Stimulated activated CD8-positive, alpha-beta memory T cell treated with anti-CD3 and anti-CD28 coated beads, Interleukin-7, amount 100 ng/mL, for 1 hour (primary cell): Measurements from ENCODE around the gene NARS2.
"Not testable (repeated sequence)": the region's sequence is repeated elsewhere in the genome, so short reads cannot be mapped to it uniquely, and the experiment has no call there.

Source experiments
- DNase-seq, 2 donors: peaks; one replicate each; pipeline ENCODE4 v3.0.0-alpha.2; 2020; ENCODE audit warnings: low read depth in 2 of 2

NARS2 gene

GRCh38 chr11:78541537-78541936 lies 33.1 kb downstream of the NARS2 start:
- DNase-seq = no peak

- no peak for DNase-seq
These were observed 34.4 kb downstream of the NARS2 start for GRCh38 chr11:78540256-78540655.

- DNase-seq = no peak
These were observed 35.2 kb downstream of the NARS2 start for GRCh38 chr11:78539506-78539905.

- DNase-seq = no peak
These were observed 37.7 kb downstream of the NARS2 start for GRCh38 chr11:78536933-78537332.

GRCh38 chr11:78535920-78536319 lies 38.7 kb downstream of the NARS2 start:
- no peak for DNase-seq

GRCh38 chr11:78535027-78535426 lies 39.6 kb downstream of the NARS2 start:
- DNase-seq = no peak

- DNase-seq = no peak
These were observed 41.3 kb downstream of the NARS2 start for GRCh38 chr11:78533399-78533798.

- no peak for DNase-seq
These were observed 41.7 kb downstream of the NARS2 start for GRCh38 chr11:78532991-78533390.

GRCh38 chr11:78526497-78527146 lies 48.0 kb downstream of the NARS2 start:
- DNase-seq = no peak

GRCh38 chr11:78525720-78526119 lies 48.9 kb downstream of the NARS2 start:
- DNase-seq = no peak

- no peak for DNase-seq
These were observed 54.4 kb downstream of the NARS2 start for GRCh38 chr11:78520230-78520629.

GRCh38 chr11:78516281-78516680 lies 58.4 kb downstream of the NARS2 start:
- no peak for DNase-seq

- DNase-seq = no peak
These were observed 59.7 kb downstream of the NARS2 start for GRCh38 chr11:78514922-78515502.

- not testable (repeated sequence) for DNase-seq
These were observed 61.6 kb downstream of the NARS2 start for GRCh38 chr11:78513085-78513484.

- DNase-seq = no peak
These were observed 64.1 kb downstream of the NARS2 start for GRCh38 chr11:78510597-78510996.

GRCh38 chr11:78510025-78510596 lies 64.6 kb downstream of the NARS2 start:
- DNase-seq = no peak

- DNase-seq = no peak
These were observed 70.0 kb downstream of the NARS2 start for GRCh38 chr11:78504708-78505107.

GRCh38 chr11:78504181-78504580 lies 70.5 kb downstream of the NARS2 start:
- no peak for DNase-seq

GRCh38 chr11:78499971-78500370 lies 74.7 kb downstream of the NARS2 start:
- no peak for DNase-seq

GRCh38 chr11:78497293-78497692 lies 77.4 kb downstream of the NARS2 start:
- no peak for DNase-seq

- no peak for DNase-seq
These were observed 81.2 kb downstream of the NARS2 start for GRCh38 chr11:78493413-78493975.

- no peak for DNase-seq
These were observed 81.7 kb downstream of the NARS2 start for GRCh38 chr11:78492973-78493372.

GRCh38 chr11:78489184-78489583 lies 85.5 kb downstream of the NARS2 start:
- no peak for DNase-seq
